ENCODE measurements around the gene TSSC4.

- TF ChIP-seq CTCF (IDR thresholded peaks at IDR 0.05; ENCODE audit: low read length) = no peak
- TF ChIP-seq EZH2 (IDR thresholded peaks at IDR 0.05; ENCODE audit: borderline replicate concordance, low read length) = no peak
Observed at GRCh38 chr11:2423157-2424025, 22.8 kb downstream of the TSSC4 start.
